HG03066 (cell line): ENCODE measurements around the gene ESR2.
"Not testable (repeated sequence)": the region's sequence is repeated elsewhere in the genome, so short reads cannot be mapped to it uniquely, and the experiment has no call there.

Experiments
- ATAC-seq: cut with Tn5 transposase; IDR thresholded peaks from one replicate; pipeline ENCODE4 v1.9.1; 2021; ENCODE audit warnings: low read depth; ENCODE audit not compliant: unreplicated experiment

Gene ESR2

DNA sequence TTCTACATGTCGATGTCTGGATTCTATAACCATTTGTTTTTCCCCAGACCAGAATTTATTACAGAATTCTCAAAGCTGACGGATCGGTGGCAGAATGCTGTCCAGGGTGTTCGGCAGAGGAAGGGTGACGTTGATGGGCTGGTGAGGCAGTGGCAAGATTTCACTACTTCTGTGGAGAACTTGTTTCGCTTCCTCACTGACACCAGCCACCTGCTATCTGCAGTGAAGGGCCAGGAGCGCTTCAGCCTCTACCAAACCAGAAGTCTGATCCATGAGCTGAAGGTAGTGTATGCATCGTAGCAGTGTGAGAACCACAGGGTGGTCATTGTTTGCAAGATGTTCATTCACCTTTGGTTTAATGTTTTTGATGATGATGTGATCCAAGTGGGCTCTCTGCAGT, 124.0 kb downstream of the ESR2 start:
- no peak for ATAC-seq

DNA sequence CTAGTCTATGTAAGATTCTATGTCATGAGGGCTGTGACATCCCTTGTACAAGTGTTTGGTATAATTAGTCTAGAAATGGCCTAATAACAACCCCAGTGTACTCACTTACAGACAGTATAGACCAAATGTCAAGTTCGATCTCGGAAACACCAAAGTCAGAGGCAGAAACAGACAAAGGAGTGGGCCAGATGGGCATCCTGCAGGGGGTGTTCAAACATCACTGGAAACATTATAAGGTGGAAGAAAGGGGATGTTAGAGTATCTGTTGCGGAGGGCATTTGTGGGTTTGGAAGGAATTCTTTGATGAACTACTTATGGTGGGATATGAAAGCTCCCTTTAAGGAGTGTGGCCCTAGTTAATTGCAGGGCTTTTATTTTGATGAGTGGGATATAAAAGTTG, 134.6 kb downstream of the ESR2 start:
- no peak for ATAC-seq

DNA sequence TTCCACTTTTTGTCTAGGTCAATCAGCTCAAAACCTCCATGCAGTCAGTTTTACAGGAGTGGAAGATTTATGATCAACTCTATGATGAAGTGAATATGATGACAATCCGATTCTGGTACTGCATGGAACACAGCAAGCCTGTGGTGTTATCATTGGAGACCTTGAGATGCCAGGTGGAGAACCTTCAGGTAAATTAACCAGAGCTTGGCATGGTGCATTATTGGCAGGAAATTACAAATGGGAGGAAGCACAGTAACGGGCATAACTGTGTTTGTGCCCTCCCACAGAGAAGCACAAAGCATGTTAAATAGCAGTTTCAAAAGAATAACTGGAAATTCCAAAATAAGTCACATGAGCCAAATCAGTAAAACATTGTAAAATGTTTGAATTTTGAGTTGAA, 135.6 kb downstream of the ESR2 start:
- no peak for ATAC-seq

DNA sequence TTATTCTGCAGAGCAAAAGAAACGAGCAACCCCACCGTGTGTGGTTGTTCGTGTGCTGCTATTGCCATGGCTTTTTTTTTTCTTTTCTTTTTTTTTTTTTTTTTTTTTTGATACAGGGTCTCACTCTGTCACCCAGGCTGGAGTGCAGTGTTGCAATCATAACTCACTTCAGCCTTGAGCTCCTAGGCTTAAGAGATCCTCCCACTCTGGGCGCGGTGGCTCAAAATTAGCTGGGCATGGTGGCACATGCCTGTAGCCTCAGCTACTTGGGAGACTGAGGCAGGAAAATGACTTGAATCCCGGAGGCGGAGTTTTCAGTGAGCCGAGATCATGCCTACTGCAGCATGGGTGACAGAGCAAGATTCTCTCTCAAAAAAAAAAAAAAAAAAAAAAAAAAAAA, 144.2 kb downstream of the ESR2 start:
- no peak for ATAC-seq

DNA sequence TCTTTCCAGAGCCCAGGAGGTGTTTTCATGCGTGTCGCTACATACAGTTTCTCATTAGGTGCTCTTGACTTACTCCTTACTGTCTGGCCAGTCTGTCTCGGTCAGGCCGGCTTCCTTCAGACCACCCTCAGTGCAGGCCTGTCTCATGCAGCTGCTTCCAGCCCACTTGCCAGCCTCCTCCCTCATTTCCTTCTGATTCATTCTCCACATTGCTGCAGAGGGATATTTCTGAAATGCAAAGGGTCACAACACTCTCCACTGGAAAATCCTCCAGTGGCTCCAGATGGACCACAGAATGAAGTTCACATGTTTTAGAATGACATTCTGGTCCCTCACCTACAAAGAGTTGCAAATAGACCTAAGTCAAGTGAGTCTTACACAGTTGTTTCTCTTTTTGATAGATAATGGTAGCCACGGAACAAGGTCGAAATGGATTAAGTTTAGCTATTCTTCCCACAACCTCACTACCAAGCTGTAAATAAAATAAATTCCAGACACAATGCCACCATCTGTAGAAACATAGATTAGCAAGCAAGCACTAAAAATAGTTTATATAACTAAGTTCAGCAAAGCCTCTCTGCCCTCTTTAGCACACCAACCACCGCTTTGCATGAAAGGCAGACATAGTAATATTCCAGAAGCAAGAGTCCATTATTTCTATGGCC, 146.9 kb downstream of the ESR2 start:
- no peak for ATAC-seq

DNA sequence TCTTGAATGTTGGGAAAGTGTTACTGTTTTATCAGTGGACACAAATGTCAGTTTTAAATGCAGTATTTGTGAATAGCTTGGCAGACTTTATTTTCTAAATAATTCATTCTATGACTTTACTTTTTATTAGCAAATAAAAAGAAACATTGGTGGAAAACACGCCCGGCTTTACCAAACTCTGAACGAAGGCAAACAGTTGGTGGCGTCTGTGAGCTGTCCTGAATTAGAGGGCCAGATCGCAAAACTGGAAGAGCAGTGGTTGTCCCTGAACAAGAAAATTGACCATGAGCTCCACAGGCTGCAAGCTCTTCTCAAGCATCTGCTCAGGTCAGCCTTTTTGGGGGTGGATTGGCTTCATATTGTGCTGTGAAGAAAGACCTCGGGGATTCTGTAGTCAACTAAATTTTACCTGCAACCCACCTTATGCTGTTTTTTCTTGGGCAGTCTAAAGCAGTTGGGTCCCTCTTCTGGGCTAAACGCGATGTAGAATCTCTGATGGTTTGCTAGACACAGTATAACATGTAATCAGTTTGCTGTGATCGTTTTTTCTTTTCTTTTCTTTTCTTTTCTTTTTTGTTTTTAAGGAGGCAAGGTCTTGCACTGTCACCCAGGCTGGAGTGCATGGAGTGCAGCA, 156.4 kb downstream of the ESR2 start:
- no peak for ATAC-seq

DNA sequence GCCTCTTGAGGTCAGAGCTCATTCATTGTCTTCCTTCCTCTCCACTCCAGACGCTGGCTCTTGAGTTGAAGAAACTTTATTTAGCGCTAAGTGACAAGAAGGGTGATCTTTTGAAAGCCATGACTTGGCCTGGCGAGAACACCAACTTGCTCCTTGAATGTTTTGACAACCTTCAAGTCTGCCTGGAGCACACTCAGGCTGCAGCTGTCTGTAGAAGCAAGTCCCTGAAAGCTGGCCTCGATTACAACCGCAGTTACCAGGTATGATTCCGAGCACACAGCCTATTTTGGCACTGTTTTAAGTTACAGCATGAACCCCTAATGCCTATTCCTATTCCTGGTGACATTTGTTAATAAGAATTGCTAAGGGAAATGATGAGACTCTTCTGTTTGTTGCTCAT, 167.6 kb downstream of the ESR2 start:
- no peak for ATAC-seq

DNA sequence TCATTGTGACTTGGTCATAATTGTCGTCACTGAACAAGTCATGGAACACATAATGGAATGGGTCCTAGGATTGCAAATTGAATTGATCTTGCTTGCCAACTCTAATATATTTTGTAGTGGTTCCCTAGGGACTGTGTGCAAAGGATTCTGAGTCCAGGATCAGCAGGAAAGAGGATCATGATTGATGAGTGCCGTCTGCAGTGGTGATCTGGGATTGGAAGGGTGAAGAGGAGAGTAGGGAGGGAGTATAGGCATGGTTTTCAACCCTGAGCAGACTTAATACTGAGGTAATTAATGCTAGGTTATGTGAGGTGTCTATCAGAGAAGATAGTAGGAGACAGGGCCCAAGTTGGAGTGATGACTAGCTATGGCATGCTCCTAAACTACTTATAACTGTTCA, 168.9 kb downstream of the ESR2 start:
- ATAC-seq: no peak

DNA sequence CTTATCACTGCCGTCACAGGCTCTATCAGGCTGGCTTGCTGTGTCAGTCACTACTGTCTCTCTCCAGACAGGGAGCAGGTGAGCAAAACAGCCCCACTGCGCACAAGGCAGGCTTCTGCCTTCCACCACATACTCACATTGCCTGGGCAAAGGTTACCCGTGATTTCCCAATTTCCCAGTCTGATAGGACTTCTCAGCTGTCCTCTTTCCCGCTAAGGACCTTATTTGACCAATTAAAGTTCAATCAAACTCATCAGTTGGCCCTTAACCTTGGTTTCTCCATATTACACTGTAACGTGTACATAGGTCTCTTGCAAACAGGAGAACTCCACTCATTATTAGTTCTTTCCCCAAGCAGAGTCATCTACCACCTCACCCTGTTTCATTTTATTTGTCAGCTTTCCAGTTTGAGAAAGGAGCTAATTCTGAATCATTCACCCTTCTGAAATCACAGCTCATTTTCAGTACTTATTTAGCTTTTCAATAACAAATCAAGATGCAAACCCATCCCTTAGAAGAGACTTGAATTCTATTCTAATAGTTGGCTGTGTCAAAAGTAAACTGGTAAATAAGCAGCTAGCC, 170.8 kb downstream of the ESR2 start:
- ATAC-seq: no peak

DNA sequence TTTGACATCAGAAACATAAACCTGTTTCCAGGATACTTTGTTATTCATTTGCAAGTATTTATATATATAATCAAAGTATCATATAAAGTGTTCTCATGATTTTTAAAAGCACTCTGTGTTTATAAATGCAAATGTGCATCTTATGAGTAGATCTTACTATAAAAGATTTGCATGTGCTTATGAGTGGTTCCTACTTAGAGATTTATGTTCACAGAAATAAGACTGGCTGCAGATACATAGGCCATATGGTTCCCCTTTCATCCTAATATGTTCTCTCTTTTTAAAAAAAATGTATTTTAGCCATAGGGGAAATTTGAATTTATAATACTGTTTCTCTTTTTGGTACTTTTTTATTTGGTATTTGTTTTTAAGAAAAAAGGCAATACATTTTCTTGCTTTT, 174.2 kb downstream of the ESR2 start:
- ATAC-seq: no peak

DNA sequence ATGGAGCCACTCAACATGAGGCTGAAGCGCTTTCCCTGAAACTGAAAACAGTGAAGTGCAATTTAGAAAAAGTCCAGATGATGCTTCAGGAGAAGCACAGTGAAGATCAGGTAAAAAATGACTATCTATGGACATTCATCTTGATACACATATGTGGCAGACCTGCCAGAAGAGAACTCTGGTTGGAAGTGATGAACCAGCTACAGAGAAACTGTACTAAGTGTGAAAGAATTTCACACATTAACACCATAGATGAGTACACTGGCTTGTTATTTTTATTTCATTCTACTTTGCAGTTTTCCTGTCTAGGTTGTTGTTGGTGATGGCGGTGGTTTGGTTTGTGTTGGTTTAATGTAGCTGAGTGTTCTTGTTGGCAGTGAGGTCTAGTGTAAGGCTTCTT, 174.7 kb downstream of the ESR2 start:
- ATAC-seq: no peak

DNA sequence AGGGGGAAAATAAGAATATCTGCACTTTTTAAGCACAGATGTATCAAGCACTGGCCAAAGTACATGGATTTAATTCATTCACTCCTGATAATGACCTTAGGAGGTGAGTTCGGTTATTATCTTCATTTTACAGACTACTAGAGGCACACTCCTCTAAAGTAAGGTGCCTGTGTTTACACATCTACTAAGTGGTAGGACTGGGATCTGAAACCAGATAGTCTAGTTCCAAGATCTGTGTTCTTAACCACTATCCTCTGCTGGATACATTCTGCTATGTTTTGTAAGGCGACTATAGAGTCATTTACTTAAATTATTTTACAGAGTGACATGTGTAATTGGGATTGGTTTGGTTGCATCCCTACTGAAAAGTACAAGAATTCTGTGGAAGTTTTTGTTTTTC, 175.3 kb downstream of the ESR2 start:
- no peak for ATAC-seq

DNA sequence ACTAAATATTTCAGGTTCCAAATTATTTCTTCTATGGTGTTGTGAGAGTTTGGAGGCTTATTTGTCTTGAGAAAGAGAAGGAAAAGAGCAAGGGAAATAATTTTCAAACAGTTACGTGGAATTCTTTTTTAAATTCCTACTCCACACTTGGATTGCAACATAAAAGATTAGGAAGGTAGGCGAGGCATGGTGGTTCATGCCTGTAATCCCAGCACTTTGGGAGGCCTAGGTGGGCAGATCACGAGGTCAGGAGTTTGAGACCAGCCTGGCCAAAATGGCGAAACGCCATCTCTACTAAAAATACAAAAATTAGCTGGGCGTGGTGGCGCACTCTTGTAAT, 175.8 kb downstream of the ESR2 start:
- not testable (repeated sequence) for ATAC-seq

DNA sequence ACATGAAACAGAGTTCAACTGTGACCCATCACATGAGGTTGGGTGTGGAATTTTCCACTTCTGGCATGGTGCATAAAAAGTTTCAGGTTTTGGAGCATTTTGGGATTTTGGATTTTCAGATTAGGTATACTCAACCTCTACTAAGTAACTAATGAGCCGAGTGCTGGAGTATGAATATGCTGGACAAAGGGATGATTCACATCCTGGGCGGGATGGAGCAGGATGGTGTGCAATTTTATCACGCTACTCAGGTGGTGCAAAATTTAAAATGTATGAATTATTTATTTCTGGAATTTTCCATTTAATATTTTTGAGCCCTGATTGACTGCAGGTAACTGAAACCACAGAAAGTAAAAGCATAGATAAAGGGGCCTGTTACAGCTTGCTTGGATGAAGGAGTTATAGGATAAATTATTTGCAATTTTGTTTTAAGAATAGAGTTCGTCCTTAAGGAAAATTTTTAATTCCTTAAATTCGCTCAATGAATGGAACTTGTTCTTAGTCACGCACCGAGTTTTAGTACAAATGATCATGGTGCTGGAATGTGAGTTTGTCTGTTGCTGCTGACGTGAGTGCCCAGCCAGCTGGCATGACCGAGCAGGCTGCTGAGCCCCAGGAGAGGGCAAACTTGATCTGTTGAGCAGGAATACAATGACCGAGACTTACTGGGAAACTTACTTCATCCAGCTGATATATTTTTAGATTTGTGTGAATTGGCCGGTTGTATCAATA, 176.3 kb downstream of the ESR2 start:
- no peak for ATAC-seq

DNA sequence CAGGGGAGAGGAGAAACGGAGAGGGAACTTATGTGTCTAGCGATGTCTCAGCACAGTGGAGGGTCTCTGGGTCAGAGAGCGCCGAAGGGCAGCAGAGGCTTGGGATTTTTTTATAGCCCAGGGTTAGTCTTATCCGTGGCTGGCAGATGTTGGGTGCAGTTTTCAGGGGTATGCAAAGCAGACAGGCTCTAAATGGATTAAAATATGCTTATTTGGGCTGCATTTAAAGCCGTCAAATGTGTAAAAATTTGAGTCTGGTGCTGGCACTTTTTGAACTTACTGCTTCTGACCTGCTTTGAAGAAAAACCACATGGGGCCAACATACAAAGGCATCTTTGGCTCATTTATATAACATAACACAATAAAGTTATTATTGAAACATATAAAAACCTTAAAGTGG, 178.8 kb downstream of the ESR2 start:
- no peak for ATAC-seq

DNA sequence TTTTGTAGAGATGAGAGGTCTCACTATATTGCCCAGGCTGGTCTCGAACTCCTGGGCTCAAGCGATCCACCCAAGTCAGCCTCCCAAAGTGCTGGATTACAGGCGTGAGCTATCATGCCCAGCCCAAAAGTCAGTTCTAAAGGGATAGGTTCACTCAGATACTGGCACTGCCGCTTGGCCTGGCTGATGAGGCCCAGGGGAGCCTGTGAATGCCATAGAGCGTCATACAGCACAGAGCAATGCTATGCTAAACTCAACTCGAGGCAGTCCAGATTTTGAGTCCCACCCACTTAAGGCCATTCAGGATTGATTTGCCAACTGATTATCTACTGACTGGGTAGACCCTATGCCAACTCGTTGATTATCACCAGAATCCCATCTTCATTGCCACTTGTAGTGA, 179.4 kb downstream of the ESR2 start:
- ATAC-seq: no peak

DNA sequence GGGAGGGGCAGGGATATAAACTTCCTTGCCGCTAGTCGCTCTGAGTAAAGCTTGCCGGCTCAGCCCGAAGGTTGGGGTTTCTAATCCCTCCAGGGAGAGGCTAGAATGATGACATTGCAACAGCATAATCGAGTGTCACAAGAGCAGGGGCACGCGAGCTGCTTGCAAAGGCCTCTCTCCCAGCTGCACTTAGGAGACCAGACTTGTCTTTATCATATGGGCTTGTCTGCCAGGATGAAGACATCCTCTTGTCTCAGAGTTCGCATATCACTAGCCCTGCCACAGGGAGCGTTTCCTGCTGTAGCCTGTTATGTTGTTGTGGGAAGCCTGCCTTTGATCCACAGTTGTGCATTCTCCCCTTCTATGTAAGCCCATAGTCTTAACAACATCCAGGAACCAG, 180.0 kb downstream of the ESR2 start:
- no peak for ATAC-seq

DNA sequence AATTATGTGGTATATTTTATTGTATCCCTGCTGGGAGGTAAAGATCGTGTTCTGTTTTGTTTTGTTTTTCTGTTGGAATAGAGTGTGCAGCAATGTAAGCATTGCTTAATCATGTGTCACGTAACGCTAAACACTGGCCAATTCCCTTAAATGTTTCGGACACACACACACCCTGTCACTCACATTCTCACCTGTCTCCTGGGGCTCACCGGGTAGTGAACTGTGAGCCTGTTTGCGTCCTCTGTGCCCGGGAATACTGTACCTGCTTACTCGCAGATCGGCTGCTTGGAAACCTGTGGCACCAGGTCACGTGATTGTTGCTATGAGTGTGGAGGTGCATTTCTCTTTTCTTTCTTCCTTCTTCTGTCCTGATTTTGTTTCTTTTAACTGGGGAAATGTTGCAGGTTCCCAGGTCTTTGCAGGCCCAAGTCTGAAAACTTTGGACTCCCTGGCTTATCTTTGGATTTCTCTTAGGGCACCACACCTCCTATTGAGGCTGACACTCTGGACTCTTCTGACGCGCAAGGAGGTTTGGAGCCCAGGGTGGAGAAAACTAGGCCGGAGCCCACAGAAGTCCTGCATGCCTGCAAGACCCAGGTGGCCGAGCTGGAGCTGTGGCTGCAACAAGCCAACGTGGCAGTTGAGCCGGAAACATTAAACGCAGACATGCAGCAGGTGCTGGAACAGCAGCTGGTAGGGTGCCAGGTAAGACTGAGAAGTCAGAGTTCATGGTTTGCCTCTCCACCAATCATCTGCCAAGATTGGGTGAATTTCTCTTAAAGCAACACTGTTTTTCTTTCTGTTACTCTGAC, 181.1 kb downstream of the ESR2 start:
- no peak for ATAC-seq

DNA sequence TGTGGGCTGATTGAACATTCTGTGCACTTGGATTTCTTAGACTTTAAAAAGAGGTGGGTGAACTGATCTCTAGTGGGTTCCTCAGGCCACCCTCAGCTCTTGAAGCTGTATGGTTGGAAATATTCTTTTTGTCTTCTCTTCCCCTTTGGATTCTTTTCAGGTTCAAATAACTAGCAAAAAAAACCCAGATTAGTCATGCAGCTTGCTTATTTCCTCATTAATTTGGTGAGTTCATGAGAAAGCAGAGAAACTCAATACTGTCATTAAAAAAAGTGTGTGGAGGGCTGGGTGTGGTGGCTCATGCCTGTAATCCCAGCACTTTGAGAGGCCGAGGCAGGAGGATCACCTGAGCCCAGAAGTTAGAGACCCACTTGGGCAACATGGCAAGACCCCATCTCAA, 183.4 kb downstream of the ESR2 start:
- ATAC-seq: no peak

DNA sequence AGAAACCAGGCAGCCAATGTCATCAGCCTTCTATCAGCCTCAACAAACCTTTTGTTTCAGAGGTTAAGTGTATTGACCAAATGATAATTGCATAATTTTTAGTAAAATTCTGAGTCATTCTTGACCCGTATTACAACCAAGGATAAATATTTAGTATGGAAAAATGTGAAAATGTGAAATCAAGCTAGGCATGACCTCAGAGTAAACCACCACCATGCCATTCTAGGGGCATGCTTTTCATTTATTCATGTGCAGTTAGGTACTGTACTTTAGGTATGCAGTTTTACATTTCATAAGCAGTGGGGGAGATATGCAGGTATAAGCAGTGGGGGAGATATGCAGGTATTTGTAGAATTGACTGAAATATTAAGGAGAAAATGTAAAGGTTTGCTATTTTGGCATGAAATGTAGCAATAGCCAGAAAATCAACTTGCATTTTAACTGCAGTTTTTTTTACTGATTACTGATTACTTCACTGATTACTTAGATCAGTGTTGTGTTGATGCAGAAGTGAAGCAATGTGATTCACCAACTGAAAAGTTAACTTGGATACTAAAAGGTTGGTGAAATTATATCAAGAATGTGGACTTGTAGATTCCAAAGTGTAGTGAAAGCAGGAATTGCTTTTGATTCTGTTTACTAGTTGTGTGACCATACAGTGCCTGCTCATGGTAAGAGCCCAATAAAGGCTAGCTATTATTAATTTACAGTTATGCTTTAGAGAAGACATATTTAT, 184.2 kb downstream of the ESR2 start:
- ATAC-seq: no peak
